HG03442 (cell line): ENCODE results near the gene NSD1.

ENCODE experiments used
- ATAC-seq: cut with Tn5 transposase; IDR thresholded peaks from one replicate; pipeline ENCODE4 v1.9.1; 2021; ENCODE audit warnings: mild to moderate bottlenecking, moderate library complexity; ENCODE audit not compliant: unreplicated experiment

The NSD1 gene

GRCh38 chr5:177343777-177344176 is 210.2 kb downstream of the NSD1 start:
- no peak for ATAC-seq

DNA sequence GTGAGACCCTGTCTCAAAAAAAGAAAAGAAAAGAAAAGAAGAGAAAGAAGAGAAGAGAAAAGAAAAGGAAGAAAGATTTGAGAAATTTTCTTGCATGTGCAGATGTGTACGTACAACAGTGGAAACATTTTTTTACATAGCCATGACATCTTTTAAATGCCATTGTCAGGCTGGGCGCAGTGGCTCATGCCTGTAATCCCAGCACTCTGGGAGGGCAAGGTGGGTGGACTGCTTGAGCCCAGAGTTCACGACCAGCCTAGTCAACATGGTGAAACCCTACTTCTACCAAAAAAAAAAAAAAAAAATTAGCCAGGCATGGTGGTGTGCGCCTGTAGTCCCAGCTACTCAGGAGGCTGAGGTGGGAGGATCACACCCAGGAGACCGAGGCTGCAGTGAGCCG is 211.3 kb downstream of the NSD1 start:
- no peak for ATAC-seq

DNA sequence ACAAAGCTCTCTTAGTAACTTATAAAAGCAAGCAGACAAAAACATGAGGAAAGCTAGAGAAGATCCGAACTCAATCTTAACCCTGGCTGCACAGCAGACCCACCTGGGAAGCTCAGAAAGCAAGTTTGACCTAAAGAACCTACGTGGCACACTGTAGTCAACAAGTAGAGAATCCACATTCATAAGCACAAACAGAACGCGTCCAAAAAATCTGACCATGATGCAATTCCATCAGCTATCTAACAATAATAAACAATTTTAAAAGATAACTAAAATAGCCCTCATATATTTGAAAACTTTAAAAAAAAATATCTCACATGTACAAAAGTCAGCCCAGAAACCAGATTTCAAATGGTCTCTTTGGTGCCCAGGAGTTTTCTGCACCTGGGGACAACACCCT is 213.2 kb downstream of the NSD1 start:
- no peak for ATAC-seq

DNA sequence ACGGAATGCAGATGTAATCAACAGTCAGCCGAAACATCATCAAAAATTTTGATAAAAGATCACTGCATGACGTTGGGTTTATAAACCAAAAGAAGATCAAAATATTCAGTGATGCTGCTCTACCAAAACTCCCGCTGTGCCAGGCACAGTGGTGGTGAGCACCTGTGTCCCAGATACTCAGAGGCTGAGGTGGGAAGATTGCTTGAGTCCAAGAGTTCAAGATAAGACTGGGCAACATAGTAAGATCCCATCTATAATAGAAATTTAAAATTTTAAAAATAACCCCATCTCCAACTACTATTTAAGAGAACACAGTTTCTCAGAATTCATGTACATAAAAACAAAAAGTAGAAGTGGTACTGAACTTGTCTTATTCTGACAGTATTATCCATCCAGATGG is 214.1 kb downstream of the NSD1 start:
- ATAC-seq = no peak

GRCh38 chr5:177349362-177349647 is 215.7 kb downstream of the NSD1 start:
- no peak for ATAC-seq

GRCh38 chr5:177349762-177350161 is 216.2 kb downstream of the NSD1 start:
- ATAC-seq = no peak
